K562 (cell line): ENCODE measurements around the gene ST6GALNAC2. TPM values are rescaled to one million over a fixed set of nuclear protein-coding genes. Genes with fewer than 3 reads are reported as not detected.
A peak's percentile ranks its signal among the peaks of the same experiment; 100 is the strongest.

Experiments
- CC2D1A ChIP-seq: fragments of 450-650 bp; IDR thresholded peaks from 2 replicates; pipeline ENCODE4 v1.6.1; 2017; ENCODE audit warnings: mild to moderate bottlenecking
- DPF2 ChIP-seq: fragments of 450-650 bp; IDR thresholded peaks from 2 replicates; pipeline ENCODE4 v1.6.1; 2016
- ERF ChIP-seq: fragments of 450-650 bp; formaldehyde crosslinking; IDR thresholded peaks from 2 replicates; pipeline ENCODE4 v1.4.0; 2020; ENCODE audit warnings: mild to moderate bottlenecking, mixed read lengths
- ETS2 ChIP-seq: IDR thresholded peaks from 2 replicates; pipeline ENCODE4 v1.6.1; 2016; ENCODE audit warnings: borderline replicate concordance, missing genetic modification characterization, mild to moderate bottlenecking, moderate library complexity, missing compliant biosample characterization; ENCODE audit not compliant: poor library complexity, severe bottlenecking
- ETV1 ChIP-seq: fragments of 450-650 bp; conservative IDR thresholded peaks from 2 replicates; pipeline ENCODE4 v1.6.1; 2016; ENCODE audit warnings: missing genetic modification characterization, control low read depth, low read depth, missing compliant biosample characterization
- FIP1L1 ChIP-seq: fragments of 200-400 bp; formaldehyde crosslinking; IDR thresholded peaks from 2 replicates; pipeline ENCODE4 v1.6.1; 2018; ENCODE audit warnings: mild to moderate bottlenecking, low read depth, low read length; ENCODE audit not compliant: poor library complexity, severe bottlenecking
- FOXO4 ChIP-seq: fragments of 450-650 bp; formaldehyde crosslinking; IDR thresholded peaks from 2 replicates; pipeline ENCODE4 v1.4.0; 2020; ENCODE audit warnings: mild to moderate bottlenecking, moderate library complexity
- GABPB1 ChIP-seq: sonication (generic); formaldehyde crosslinking; IDR thresholded peaks from 2 replicates; pipeline ENCODE4 v1.8.0; 2022; ENCODE audit warnings: mild to moderate bottlenecking, missing genetic modification reagents
- HDAC1 ChIP-seq, 2 experiments: fragments of 450-650 bp; IDR thresholded peaks; 2 replicates each; pipeline ENCODE4 v1.6.1; 2016 to 2017; ENCODE audit warnings: inconsistent platforms in 1 of 2, mild to moderate bottlenecking in 1 of 2, moderate library complexity in 1 of 2
- HDAC8 ChIP-seq: fragments of 450-650 bp; IDR thresholded peaks from 2 replicates; pipeline ENCODE4 v1.6.1; 2016; ENCODE audit warnings: mild to moderate bottlenecking, missing genetic modification characterization, moderate library complexity, missing compliant biosample characterization
- HMGXB4 ChIP-seq: sonication (generic); formaldehyde crosslinking; IDR thresholded peaks from 2 replicates; pipeline ENCODE4 v1.8.1; 2023; ENCODE audit warnings: mild to moderate bottlenecking, missing genetic modification reagents
- HNRNPL ChIP-seq: fragments of 200-400 bp; formaldehyde crosslinking; IDR thresholded peaks from 2 replicates; pipeline ENCODE4 v1.6.1; 2017; ENCODE audit warnings: low read depth, mild to moderate bottlenecking, low read length
- KDM1A ChIP-seq, 2 experiments: fragments of 450-650 bp; IDR thresholded peaks; 2 replicates each; pipeline ENCODE4 v1.6.1; 2016; ENCODE audit warnings: mild to moderate bottlenecking in 2 of 2
- KLF13 ChIP-seq: fragments of 450-650 bp; IDR thresholded peaks from 2 replicates; pipeline ENCODE4 v1.6.1; 2016; ENCODE audit warnings: missing genetic modification characterization, low read depth, mild to moderate bottlenecking, missing compliant biosample characterization, moderate library complexity, borderline replicate concordance
- MECOM ChIP-seq: fragments of 250-450 bp; sonication (Bioruptor Pico); IDR thresholded peaks from 2 replicates; pipeline ENCODE4 v1.8.0; 2022; ENCODE audit warnings: inconsistent platforms
- NFIX ChIP-seq: fragments of 250-450 bp; sonication (Bioruptor Pico); IDR thresholded peaks from 2 replicates; pipeline ENCODE4 v1.4.0; 2020; ENCODE audit warnings: low read depth, mild to moderate bottlenecking, moderate library complexity
- PCBP1 ChIP-seq: fragments of 200-400 bp; formaldehyde crosslinking; IDR thresholded peaks from 2 replicates; pipeline ENCODE4 v1.6.1; 2018; ENCODE audit warnings: mild to moderate bottlenecking, low read depth, low read length; ENCODE audit not compliant: poor library complexity, severe bottlenecking
- PHTF2 ChIP-seq: fragments of 250-450 bp; sonication (Bioruptor Pico); IDR thresholded peaks from 2 replicates; pipeline ENCODE4 v1.5.0; 2021; ENCODE audit warnings: mild to moderate bottlenecking
- PTTG1 ChIP-seq: fragments of 450-650 bp; IDR thresholded peaks from 2 replicates; pipeline ENCODE4 v1.6.1; 2016; ENCODE audit warnings: low read depth, mild to moderate bottlenecking, missing genetic modification characterization, missing compliant biosample characterization
- RCOR1 ChIP-seq, 2 experiments: IDR thresholded peaks; 2 replicates each; pipeline ENCODE4 v1.6.1; 2012; ENCODE audit warnings: low read depth in 2 of 2, low read length in 2 of 2, borderline replicate concordance in 1 of 2, improper control_type of control experiment in 1 of 2
- SIRT6 ChIP-seq: IDR thresholded peaks from one replicate; pipeline ENCODE4 v1.6.1; 2012; ENCODE audit warnings: low read depth, mild to moderate bottlenecking, control low read depth, inconsistent platforms, low read length, moderate library complexity
- VEZF1 ChIP-seq: fragments of 200-800 bp; sonication (Bioruptor generic); IDR thresholded peaks from 2 replicates; pipeline ENCODE4 v1.6.1; 2017; ENCODE audit warnings: missing genetic modification characterization, missing compliant biosample characterization
- ZC3H8 ChIP-seq: fragments of 450-650 bp; IDR thresholded peaks from 2 replicates; pipeline ENCODE4 v1.6.1; 2017
- ZNF224 ChIP-seq: sonication (generic); formaldehyde crosslinking; IDR thresholded peaks from 2 replicates; pipeline ENCODE4 v1.8.0; 2022; ENCODE audit warnings: mild to moderate bottlenecking, missing genetic modification reagents
- ZNF239 ChIP-seq: fragments of 250-450 bp; sonication (Bioruptor Pico); IDR thresholded peaks from 2 replicates; pipeline ENCODE4 v1.4.0; 2020; ENCODE audit warnings: mild to moderate bottlenecking
- ZNF695 ChIP-seq: fragments of 450-650 bp; formaldehyde crosslinking; IDR thresholded peaks from 2 replicates; pipeline ENCODE4 v1.4.0; 2020; ENCODE audit warnings: mild to moderate bottlenecking, moderate library complexity
- ZNF764 ChIP-seq: fragments of 250-450 bp; sonication (Bioruptor Pico); IDR thresholded peaks from 2 replicates; pipeline ENCODE4 v1.4.0; 2020; ENCODE audit warnings: low read depth, mild to moderate bottlenecking, moderate library complexity
- polyA plus RNA-seq, 8 experiments: library from polyadenylated mRNA; depleted of rRNA in 4 of 8; stranded (reverse) in 5 of 8; unstranded in 3 of 8; fragments of >200 nt; fragmentation: Nextera tagmentation in 2 of 8; fragmentation: Illumina TruSeq in 1 of 8; extraction: Ambion mirVana in 2 of 8; extraction: Trizol in 1 of 8; gene quantifications; 2 replicates each; pipeline versions ENCODE4 v1.2.1 to v1.2.3, GENCODE V29; 2011 to 2014; ENCODE audit warnings: inconsistent platforms in 1 of 8, missing spikeins in 1 of 8
- total RNA-seq, 7 experiments: library from RNA; depleted of rRNA in 6 of 7; stranded (reverse); fragments of >200 nt in 6 of 7; fragmentation: Illumina TruSeq in 2 of 7; extraction: Trizol in 2 of 7; gene quantifications; 2 replicates each; pipeline versions ENCODE4 v1.2.1 to v1.2.3, GENCODE V29; 2011 to 2021; ENCODE audit warnings: low replicate concordance in 1 of 7

The ST6GALNAC2 gene
- total and polyA plus RNA-seq, 9 of the 15 experiments (the other 6 are each of a cell fraction or from before 2014, with no cell fraction given), result 0.18 TPM; not detected in 8

DNA sequence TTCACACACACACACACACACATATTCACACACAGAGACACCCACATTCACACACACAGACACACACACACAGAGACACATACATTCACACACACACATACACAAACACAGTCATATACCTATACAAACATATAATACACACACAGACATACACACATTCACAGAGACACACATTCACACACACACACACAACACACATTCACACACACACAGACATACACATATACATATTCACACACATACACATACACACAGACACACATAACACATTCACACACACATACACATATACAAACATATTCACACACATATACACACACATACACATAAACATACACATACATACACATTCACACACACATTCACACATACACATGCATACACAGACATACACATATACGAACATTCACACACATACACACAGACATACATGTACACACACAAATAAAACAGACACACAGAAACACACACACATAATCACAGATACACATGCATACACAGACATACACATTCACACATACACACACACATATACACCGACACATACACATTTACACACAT is 37.9 kb downstream of the ST6GALNAC2 start (continued):
- TF ChIP-seq SIRT6, result no peak
- no peak for TF ChIP-seq HNRNPL
- TF ChIP-seq CC2D1A, result 0 out of 2 replicates have a peak, but pooled peaks have one; percentile 12
- TF ChIP-seq FIP1L1, result no peak
- no peak for TF ChIP-seq KLF13 (tag)
- peak; percentile 34; the same call in 1 of the 2 replicates for TF ChIP-seq DPF2
- TF ChIP-seq PHTF2, result no peak
- TF ChIP-seq PTTG1 (tag), result no peak
- TF ChIP-seq HDAC8 (tag), result no peak
- peak in 1 of 2 experiments; percentile 65; a peak in 2 of 4 replicates for TF ChIP-seq HDAC1 (IDR thresholded peaks at IDR 0.05)
- peak in 1 of 2 experiments; percentile 65; a peak in 2 of 4 replicates for TF ChIP-seq KDM1A (IDR thresholded peaks at IDR 0.05)
- no peak for TF ChIP-seq ZNF764 (CRISPR knock-in tag)
- no peak for TF ChIP-seq MECOM
- no peak for TF ChIP-seq ZC3H8
- no peak for TF ChIP-seq ERF (CRISPR knock-in tag)
- TF ChIP-seq HMGXB4 (CRISPR knock-in tag), result no peak; the same call in 1 of the 2 replicates
- TF ChIP-seq ETV1 (tag), result no peak
- no peak for TF ChIP-seq ZNF695 (CRISPR knock-in tag)
- TF ChIP-seq RCOR1 (IDR thresholded peaks at IDR 0.05; ENCODE audit: borderline replicate concordance in 1 of 2, low read depth in 2 of 2, low read length in 2 of 2), result no peak
- no peak for TF ChIP-seq NFIX (CRISPR knock-in tag)
- TF ChIP-seq PCBP1, result no peak
- TF ChIP-seq ZNF239 (CRISPR knock-in tag), result no peak
- no peak for TF ChIP-seq GABPB1
- no peak for TF ChIP-seq ETS2 (tag)
- no peak for TF ChIP-seq ZNF224
- no peak for TF ChIP-seq VEZF1 (CRISPR knock-in tag)
- no peak for TF ChIP-seq FOXO4 (CRISPR knock-in tag)
